Glutamatergic neuron (in vitro differentiated cells): ENCODE results near the gene RPS27L. TPM values are rescaled to one million over a fixed set of nuclear protein-coding genes. Genes with fewer than 3 reads are reported as not detected.

Experiments
- DNase-seq: peaks from one replicate; pipeline ENCODE4 v3.0.0; 2022
- H3K27ac Mint-ChIP-seq: one replicate; pipeline ENCODE4 v1.8.0; 2020; ENCODE audit warnings: mild to moderate bottlenecking, mixed read lengths, inconsistent platforms; ENCODE audit not compliant: unreplicated experiment
- H3K27me3 Mint-ChIP-seq: one replicate; pipeline ENCODE4 v1.8.0; 2020; ENCODE audit warnings: mild to moderate bottlenecking, moderate library complexity, mixed read lengths, inconsistent platforms; ENCODE audit not compliant: unreplicated experiment
- H3K36me3 Mint-ChIP-seq: one replicate; pipeline ENCODE4 v1.8.0; 2020; ENCODE audit warnings: mild to moderate bottlenecking, mixed read lengths, inconsistent platforms; ENCODE audit not compliant: unreplicated experiment
- H3K4me1 Mint-ChIP-seq: one replicate; pipeline ENCODE4 v1.8.0; 2020; ENCODE audit warnings: mild to moderate bottlenecking, low read depth, mixed read lengths, inconsistent platforms; ENCODE audit not compliant: unreplicated experiment
- H3K4me3 Mint-ChIP-seq: one replicate; pipeline ENCODE4 v1.8.0; 2020; ENCODE audit warnings: mild to moderate bottlenecking, mixed read lengths, inconsistent platforms; ENCODE audit not compliant: unreplicated experiment
- H3K9me3 Mint-ChIP-seq: one replicate; pipeline ENCODE4 v1.8.0; 2020; ENCODE audit warnings: mild to moderate bottlenecking, moderate library complexity, mixed read lengths, inconsistent platforms; ENCODE audit not compliant: unreplicated experiment
- total RNA-seq: library from RNA; stranded (reverse); fragmentation: NEBNext Ultra II Directional; extraction: Animal tissue kit (Norgen Biotek cat#: 25700); gene quantifications from one replicate; pipeline ENCODE4 v1.2.1, GENCODE V29; 2021; ENCODE audit not compliant: unreplicated experiment
- TF ChIP-seq, protein P1 (sequence below): fragments of 200-600 bp; sonication (generic); IDR thresholded peaks from one replicate; pipeline ENCODE4 v1.5.0; 2021; ENCODE audit not compliant: partially characterized antibody, unreplicated experiment

RPS27L gene
- total RNA-seq, 1 donor from 2014 or later = 128 TPM

DNA sequence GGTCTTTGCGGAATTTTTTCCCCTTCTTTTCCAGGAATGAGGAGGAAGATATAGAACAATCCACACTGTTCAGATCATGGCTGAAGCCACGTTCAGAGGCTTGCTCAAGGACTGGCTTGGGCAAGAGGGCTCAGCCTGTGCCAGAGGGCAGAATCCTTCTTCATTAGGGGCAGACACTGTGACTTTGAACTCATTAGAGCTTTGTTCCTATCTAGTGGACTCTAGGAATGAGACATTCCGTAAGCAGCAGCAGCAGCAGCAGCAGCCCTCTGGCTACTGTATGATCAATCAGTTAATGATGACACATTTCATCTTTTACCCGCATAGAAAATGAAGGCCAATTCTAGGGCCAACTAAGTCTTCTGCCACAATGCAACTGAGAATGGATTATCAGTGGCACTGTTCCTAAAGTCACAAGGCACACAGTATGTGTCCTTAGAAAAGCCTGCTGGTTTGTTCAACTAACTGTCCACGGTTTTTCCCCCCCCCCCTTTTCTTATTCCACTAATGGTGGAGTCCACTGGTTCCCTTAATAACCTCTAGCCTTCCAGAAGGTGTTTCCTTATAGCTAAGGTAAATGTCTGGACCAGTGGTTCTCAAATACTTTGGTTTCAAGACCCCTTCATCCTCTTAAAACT, 30.4 kb upstream of the RPS27L start:
- TF ChIP-seq, protein P1, sequence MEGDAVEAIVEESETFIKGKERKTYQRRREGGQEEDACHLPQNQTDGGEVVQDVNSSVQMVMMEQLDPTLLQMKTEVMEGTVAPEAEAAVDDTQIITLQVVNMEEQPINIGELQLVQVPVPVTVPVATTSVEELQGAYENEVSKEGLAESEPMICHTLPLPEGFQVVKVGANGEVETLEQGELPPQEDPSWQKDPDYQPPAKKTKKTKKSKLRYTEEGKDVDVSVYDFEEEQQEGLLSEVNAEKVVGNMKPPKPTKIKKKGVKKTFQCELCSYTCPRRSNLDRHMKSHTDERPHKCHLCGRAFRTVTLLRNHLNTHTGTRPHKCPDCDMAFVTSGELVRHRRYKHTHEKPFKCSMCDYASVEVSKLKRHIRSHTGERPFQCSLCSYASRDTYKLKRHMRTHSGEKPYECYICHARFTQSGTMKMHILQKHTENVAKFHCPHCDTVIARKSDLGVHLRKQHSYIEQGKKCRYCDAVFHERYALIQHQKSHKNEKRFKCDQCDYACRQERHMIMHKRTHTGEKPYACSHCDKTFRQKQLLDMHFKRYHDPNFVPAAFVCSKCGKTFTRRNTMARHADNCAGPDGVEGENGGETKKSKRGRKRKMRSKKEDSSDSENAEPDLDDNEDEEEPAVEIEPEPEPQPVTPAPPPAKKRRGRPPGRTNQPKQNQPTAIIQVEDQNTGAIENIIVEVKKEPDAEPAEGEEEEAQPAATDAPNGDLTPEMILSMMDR = no peak
- Mint-ChIP-seq H3K27ac (peak overlapping the region; percentile 79), H3K27me3 (peaks cover 7% of the 10 kb centered on the region), H3K4me3 (peak overlapping the region; percentile 91), H3K9me3 (no peaks in the 10 kb centered on the region), H3K4me1 (peaks cover 32% of the 10 kb centered on the region), H3K36me3 (no peaks in the 10 kb centered on the region)
- no peak for DNase-seq

DNA sequence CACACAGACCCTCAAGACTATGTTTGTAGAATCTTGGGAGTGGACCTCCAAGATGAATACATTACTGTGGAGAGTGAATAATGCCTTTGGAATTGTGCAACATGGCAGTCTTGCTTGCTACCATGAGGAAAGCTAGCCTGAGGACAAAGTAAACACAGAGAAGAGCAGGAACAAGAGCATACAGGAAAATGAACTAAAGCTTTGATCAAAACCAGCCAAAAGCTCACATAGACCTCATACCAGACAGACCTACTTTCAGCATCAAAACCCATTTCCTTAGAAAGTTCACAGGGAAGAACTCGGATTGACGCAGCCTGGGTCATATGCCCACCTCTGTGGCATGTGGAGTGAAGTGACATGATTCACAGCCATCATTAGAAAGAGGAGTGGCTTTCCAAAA, 28.8 kb upstream of the RPS27L start:
- no peak for DNase-seq
- Mint-ChIP-seq H3K4me3 (no peak overlapping the region), H3K36me3 (no peaks in the 10 kb centered on the region), H3K9me3 (no peaks in the 10 kb centered on the region), H3K4me1 (peaks cover 21% of the 10 kb centered on the region), H3K27ac (peak overlapping the region; percentile 70), H3K27me3 (peaks cover 4% of the 10 kb centered on the region)
- TF ChIP-seq, protein P1 = no peak

- Mint-ChIP-seq H3K27ac (peak overlapping the region; percentile 89), H3K27me3 (peaks cover 4% of the 10 kb centered on the region), H3K4me3 (peak overlapping the region; percentile 44), H3K36me3 (no peaks in the 10 kb centered on the region), H3K9me3 (no peaks in the 10 kb centered on the region), H3K4me1 (peaks cover 22% of the 10 kb centered on the region)
- TF ChIP-seq, protein P1 = no peak
- DNase-seq = peak; percentile 40
Measured at GRCh38 chr15:63185206-63185605, 27.9 kb upstream of the RPS27L start.

- Mint-ChIP-seq H3K36me3 (no peaks in the 10 kb centered on the region), H3K4me1 (peaks cover 20% of the 10 kb centered on the region), H3K27me3 (no peaks in the 10 kb centered on the region), H3K27ac (no peak overlapping the region), H3K4me3 (no peak overlapping the region), H3K9me3 (peaks cover 1% of the 10 kb centered on the region)
- TF ChIP-seq, protein P1 = no peak
- no peak for DNase-seq
Measured at GRCh38 chr15:63181648-63182047, 24.4 kb upstream of the RPS27L start.

DNA sequence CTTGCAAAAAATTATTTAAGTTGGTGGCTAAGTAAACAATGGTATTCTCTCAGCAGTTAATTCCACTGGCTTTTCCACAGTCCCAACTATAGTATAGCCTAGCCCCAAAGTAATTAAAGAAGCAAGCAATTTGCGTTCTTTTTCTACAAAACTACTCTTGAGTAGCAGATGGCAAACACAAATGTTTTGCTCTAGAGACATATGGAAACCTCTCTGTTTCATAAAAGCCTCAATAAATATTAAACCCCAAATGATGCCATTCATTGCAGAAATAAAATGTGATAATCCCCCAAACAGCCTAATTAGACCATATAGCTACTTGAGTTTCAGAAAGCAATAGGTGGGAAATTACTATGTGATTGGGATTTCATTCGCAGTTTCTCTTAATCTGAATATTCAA, 23.5 kb upstream of the RPS27L start:
- DNase-seq = no peak
- H3K9me3 Mint-ChIP-seq = peaks cover 1% of the 10 kb centered on the region
- no peak overlapping the region for H3K4me3 Mint-ChIP-seq
- H3K27ac Mint-ChIP-seq = no peak overlapping the region
- H3K4me1 Mint-ChIP-seq = peaks cover 18% of the 10 kb centered on the region
- TF ChIP-seq, protein P1 = no peak
- H3K27me3 Mint-ChIP-seq = no peaks in the 10 kb centered on the region
- no peaks in the 10 kb centered on the region for H3K36me3 Mint-ChIP-seq
